ENCODE data around the gene GFER. TPM values are rescaled to one million over a fixed set of nuclear protein-coding genes. Genes with fewer than 3 reads are reported as not detected.

The GFER gene
- total and polyA plus RNA-seq, 10 of the 15 experiments (the other 5 are each of a cell fraction or from before 2014, with no cell fraction given) = 2.4 to 57.7 (median 31.3) TPM

- no peak for TF ChIP-seq SUPT20H (IDR thresholded peaks at IDR 0.05; ENCODE audit: borderline replicate concordance, control insufficient read depth, low read depth, low read length)
- no peak for TF ChIP-seq RBBP5 (conservative IDR thresholded peaks at IDR 0.05)
- no peak for TF ChIP-seq SMC3 (IDR thresholded peaks at IDR 0.05; ENCODE audit: borderline replicate concordance, low read length)
- no peak for TF ChIP-seq E2F8 (IDR thresholded peaks at IDR 0.05; ENCODE audit: low read depth, partially characterized antibody)
- no peak for TF ChIP-seq RELB (IDR thresholded peaks at IDR 0.05; ENCODE audit: low read depth)
- TF ChIP-seq CBX5 (IDR thresholded peaks at IDR 0.05; ENCODE audit: low read depth) = no peak
- TF ChIP-seq CREB1 (IDR thresholded peaks at IDR 0.05; ENCODE audit: low read depth) = no peak
- TF ChIP-seq SIX5 (IDR thresholded peaks at IDR 0.05; ENCODE audit: low read depth, low read length, severe bottlenecking) = no peak
- TF ChIP-seq RELA (IDR thresholded peaks at IDR 0.05; ENCODE audit: borderline replicate concordance, partially characterized antibody) = no peak
- TF ChIP-seq ZBTB11 (CRISPR knock-in tag; IDR thresholded peaks at IDR 0.05) = no peak
Observed at GRCh38 chr16:1950047-1950446, 33.9 kb upstream of the GFER start (continued).
